Tibial nerve (tissue), 3 donors: ENCODE results near the gene GPC5.

ENCODE experiments used
- CTCF ChIP-seq, 5 experiments: fragments of 200-600 bp in 3 of 5; fragments of 450-650 bp in 2 of 5; sonication (generic) in 3 of 5; IDR thresholded peaks; one replicate each; pipeline ENCODE4 v1.5.1; 2016 to 2019; ENCODE audit warnings: antibody characterized with exemption in 5 of 5, mild to moderate bottlenecking in 3 of 5, moderate library complexity in 2 of 5
- POLR2A ChIP-seq, 2 donors: fragments of 450-650 bp; IDR thresholded peaks; one replicate each; pipeline ENCODE4 v1.6.1; 2017; ENCODE audit warnings: antibody characterized with exemption in 2 of 2, mild to moderate bottlenecking in 2 of 2, moderate library complexity in 2 of 2

DNA sequence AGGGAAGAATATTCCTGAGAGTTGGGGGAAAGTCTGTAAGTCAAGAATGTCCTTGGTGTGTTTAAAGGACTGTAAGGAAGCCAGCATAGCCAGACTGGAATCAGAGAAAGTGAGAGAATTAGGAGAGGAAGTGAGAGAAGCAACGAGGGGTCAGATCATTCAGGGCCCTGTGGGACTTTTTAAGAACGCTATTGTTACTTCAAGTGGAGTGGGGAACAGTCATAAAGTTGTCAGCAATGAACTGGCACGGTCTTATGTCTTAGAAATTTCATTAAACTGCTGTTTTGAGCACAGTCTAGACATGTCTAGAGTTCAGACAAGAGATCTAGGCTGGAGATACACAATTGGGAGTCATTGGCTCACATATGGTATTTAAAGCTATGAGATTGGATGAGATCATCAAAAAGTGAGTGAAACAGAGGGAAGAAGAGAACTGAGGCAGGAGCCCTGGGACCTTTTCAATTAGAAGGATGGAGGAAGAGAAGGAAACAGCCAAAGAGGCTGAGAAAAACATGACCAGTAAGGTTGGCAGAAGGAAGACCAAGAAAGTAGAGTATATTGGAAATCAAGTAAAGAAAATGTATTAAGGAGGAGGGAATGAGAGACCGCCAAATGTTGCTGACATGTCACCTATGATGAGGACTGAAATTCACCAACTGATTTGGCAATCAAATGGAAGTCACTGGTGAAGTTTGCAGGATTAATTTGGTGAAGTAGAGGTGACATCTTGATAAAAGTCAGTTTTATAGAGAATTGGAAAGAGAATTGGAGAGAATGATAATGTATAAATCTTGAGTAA, 263.5 kb downstream of the GPC5 start:
- TF ChIP-seq CTCF (IDR thresholded peaks at IDR 0.05) (no peak), POLR2A (IDR thresholded peaks at IDR 0.05) (no peak)
